ENCODE data around the gene TRHDE. TPM values are rescaled to one million over a fixed set of nuclear protein-coding genes. Genes with fewer than 3 reads are reported as not detected.

Gene TRHDE
- total RNA-seq, 1 experiment from 2014 or later, result 5.5 TPM

GRCh38 chr12:72277415-72277814 lies 5.2 kb downstream of the TRHDE start:
- ATAC-seq (no peak), DNase-seq (ENCODE audit: low spot score) (no peak)
- no peaks in the 10 kb centered on the region for H3K9me3 Mint-ChIP-seq
- ChIA-PET POLR2A (no interaction called here), CTCF (no interaction called here)
- TF ChIP-seq NR1H2 (CRISPR knock-in tag; IDR thresholded peaks at IDR 0.05) (no peak), CBFB (CRISPR knock-in tag; IDR thresholded peaks at IDR 0.05; ENCODE audit: low read depth) (no peak), ESRRA (CRISPR knock-in tag; IDR thresholded peaks at IDR 0.05; ENCODE audit: borderline replicate concordance) (no peak), RORB (CRISPR knock-in tag; IDR thresholded peaks at IDR 0.05) (no peak), NFYB (CRISPR knock-in tag; conservative IDR thresholded peaks at IDR 0.05; ENCODE audit: low read depth) (no peak), ZNF671 (CRISPR knock-in tag; IDR thresholded peaks at IDR 0.05) (no peak), NFE2L1 (CRISPR knock-in tag; IDR thresholded peaks at IDR 0.05) (no peak), MXD4 (CRISPR knock-in tag; IDR thresholded peaks at IDR 0.05; ENCODE audit: borderline replicate concordance) (no peak), ZNF425 (CRISPR knock-in tag; conservative IDR thresholded peaks at IDR 0.05) (no peak), E2F1 (CRISPR knock-in tag; IDR thresholded peaks at IDR 0.05) (no peak)
- TF ChIP-seq, protein P1, sequence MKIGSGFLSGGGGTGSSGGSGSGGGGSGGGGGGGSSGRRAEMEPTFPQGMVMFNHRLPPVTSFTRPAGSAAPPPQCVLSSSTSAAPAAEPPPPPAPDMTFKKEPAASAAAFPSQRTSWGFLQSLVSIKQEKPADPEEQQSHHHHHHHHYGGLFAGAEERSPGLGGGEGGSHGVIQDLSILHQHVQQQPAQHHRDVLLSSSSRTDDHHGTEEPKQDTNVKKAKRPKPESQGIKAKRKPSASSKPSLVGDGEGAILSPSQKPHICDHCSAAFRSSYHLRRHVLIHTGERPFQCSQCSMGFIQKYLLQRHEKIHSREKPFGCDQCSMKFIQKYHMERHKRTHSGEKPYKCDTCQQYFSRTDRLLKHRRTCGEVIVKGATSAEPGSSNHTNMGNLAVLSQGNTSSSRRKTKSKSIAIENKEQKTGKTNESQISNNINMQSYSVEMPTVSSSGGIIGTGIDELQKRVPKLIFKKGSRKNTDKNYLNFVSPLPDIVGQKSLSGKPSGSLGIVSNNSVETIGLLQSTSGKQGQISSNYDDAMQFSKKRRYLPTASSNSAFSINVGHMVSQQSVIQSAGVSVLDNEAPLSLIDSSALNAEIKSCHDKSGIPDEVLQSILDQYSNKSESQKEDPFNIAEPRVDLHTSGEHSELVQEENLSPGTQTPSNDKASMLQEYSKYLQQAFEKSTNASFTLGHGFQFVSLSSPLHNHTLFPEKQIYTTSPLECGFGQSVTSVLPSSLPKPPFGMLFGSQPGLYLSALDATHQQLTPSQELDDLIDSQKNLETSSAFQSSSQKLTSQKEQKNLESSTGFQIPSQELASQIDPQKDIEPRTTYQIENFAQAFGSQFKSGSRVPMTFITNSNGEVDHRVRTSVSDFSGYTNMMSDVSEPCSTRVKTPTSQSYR (CRISPR knock-in tag; IDR thresholded peaks at IDR 0.05), result no peak
- TF ChIP-seq, protein P2, sequence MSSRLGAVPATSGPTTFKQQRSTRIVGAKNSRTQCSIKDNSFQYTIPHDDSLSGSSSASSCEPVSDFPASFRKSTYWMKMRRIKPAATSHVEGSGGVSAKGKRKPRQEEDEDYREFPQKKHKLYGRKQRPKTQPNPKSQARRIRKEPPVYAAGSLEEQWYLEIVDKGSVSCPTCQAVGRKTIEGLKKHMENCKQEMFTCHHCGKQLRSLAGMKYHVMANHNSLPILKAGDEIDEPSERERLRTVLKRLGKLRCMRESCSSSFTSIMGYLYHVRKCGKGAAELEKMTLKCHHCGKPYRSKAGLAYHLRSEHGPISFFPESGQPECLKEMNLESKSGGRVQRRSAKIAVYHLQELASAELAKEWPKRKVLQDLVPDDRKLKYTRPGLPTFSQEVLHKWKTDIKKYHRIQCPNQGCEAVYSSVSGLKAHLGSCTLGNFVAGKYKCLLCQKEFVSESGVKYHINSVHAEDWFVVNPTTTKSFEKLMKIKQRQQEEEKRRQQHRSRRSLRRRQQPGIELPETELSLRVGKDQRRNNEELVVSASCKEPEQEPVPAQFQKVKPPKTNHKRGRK (CRISPR knock-in tag; IDR thresholded peaks at IDR 0.05; ENCODE audit: borderline replicate concordance), result no peak
- no peak overlapping the region for H3K4me3 Mint-ChIP-seq
- H3K27ac Mint-ChIP-seq, result no peak overlapping the region
- peaks cover 32% of the 10 kb centered on the region for H3K27me3 Mint-ChIP-seq (ENCODE audit: low read depth)
- peaks cover 34% of the 10 kb centered on the region for H3K4me1 Mint-ChIP-seq
- H3K36me3 Mint-ChIP-seq, result no peaks in the 10 kb centered on the region

GRCh38 chr12:72278894-72279293 lies 6.7 kb downstream of the TRHDE start:
- Mint-ChIP-seq H3K4me3 (no peak overlapping the region), H3K27ac (no peak overlapping the region), H3K4me1 (peaks cover 35% of the 10 kb centered on the region), H3K36me3 (no peaks in the 10 kb centered on the region), H3K9me3 (no peaks in the 10 kb centered on the region), H3K27me3 (ENCODE audit: low read depth) (peaks cover 17% of the 10 kb centered on the region)
- POLR2A ChIA-PET, result no interaction called here
- DNase-seq (ENCODE audit: low spot score) (no peak), ATAC-seq (no peak)
- CTCF ChIA-PET, result no interaction called here
- no peak for TF ChIP-seq JUN (CRISPR knock-in tag; IDR thresholded peaks at IDR 0.05)
- no peak for TF ChIP-seq NR1H2 (CRISPR knock-in tag; IDR thresholded peaks at IDR 0.05)
- TF ChIP-seq TEAD1 (CRISPR knock-in tag; IDR thresholded peaks at IDR 0.05), result no peak
- TF ChIP-seq TP53 (CRISPR knock-in tag; IDR thresholded peaks at IDR 0.05), result no peak
- TF ChIP-seq ZNF425 (CRISPR knock-in tag; conservative IDR thresholded peaks at IDR 0.05), result no peak
- TF ChIP-seq CTCF (IDR thresholded peaks at IDR 0.05), result no peak
- TF ChIP-seq ERG (CRISPR knock-in tag; IDR thresholded peaks at IDR 0.05), result no peak
- TF ChIP-seq, protein P3, sequence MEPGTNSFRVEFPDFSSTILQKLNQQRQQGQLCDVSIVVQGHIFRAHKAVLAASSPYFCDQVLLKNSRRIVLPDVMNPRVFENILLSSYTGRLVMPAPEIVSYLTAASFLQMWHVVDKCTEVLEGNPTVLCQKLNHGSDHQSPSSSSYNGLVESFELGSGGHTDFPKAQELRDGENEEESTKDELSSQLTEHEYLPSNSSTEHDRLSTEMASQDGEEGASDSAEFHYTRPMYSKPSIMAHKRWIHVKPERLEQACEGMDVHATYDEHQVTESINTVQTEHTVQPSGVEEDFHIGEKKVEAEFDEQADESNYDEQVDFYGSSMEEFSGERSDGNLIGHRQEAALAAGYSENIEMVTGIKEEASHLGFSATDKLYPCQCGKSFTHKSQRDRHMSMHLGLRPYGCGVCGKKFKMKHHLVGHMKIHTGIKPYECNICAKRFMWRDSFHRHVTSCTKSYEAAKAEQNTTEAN (CRISPR knock-in tag; IDR thresholded peaks at IDR 0.05), result no peak
- TF ChIP-seq JAZF1 (CRISPR knock-in tag; IDR thresholded peaks at IDR 0.05), result no peak
- TF ChIP-seq GRHL2 (CRISPR knock-in tag; IDR thresholded peaks at IDR 0.05; ENCODE audit: insufficient replicate concordance, severe bottlenecking), result no peak
